ENCODE results near the gene PIK3IP1. TPM values are rescaled to one million over a fixed set of nuclear protein-coding genes. Genes with fewer than 3 reads are reported as not detected.

Gene PIK3IP1
- total and polyA plus RNA-seq, 9 of the 15 experiments (the other 6 are each of a cell fraction or from before 2014, with no cell fraction given): 0.11 to 1.3 (median 0.77) TPM

- FAIRE-seq (no peak), ATAC-seq (no peak), DNase-seq (ENCODE audit: extremely low read depth in 1 of 4, low spot score in 3 of 4) (no peak)
- BruUV-seq (replicated peaks): no TSS peak
- H3K9me1 ChIP-seq (ENCODE audit: control insufficient read depth, insufficient read depth, low read length): no peaks in the 10 kb centered on the region
- H3K4me1 ChIP-seq (replicated peaks in 1 of 2; ENCODE audit: control insufficient read depth in 2 of 2, insufficient read depth in 2 of 2, low read length in 2 of 2): peaks cover 0 to 16% of the 10 kb centered on the region in 2 experiments; a peak in 3 of 5 replicates
- H3K27ac ChIP-seq (ENCODE audit: extremely low read depth, low read depth, low read length): no peak overlapping the region
- H2AFZ ChIP-seq (ENCODE audit: low read depth, low read length): no peak overlapping the region
- no peaks in the 10 kb centered on the region for H3K27me3 ChIP-seq (ENCODE audit: control insufficient read depth in 2 of 2, insufficient read depth in 2 of 2, low read length in 2 of 2)
- TF ChIP-seq FOXJ3 (CRISPR knock-in tag; IDR thresholded peaks at IDR 0.05) (no peak), ZNF445 (CRISPR knock-in tag; IDR thresholded peaks at IDR 0.05; ENCODE audit: low read depth) (no peak), BHLHE40 (IDR thresholded peaks at IDR 0.05; ENCODE audit: low read length) (no peak), MAFF (IDR thresholded peaks at IDR 0.05; ENCODE audit: low read length) (no peak), IRF2 (CRISPR knock-in tag; IDR thresholded peaks at IDR 0.05) (no peak), ZNF431 (CRISPR knock-in tag; IDR thresholded peaks at IDR 0.05) (no peak), GATAD2A (IDR thresholded peaks at IDR 0.05) (no peak), PHF8 (IDR thresholded peaks at IDR 0.05; ENCODE audit: borderline replicate concordance, low read length) (no peak)
- no peak overlapping the region for H3K4me3 ChIP-seq
- ChIA-PET POLR2A (interaction anchor here (0.6 to 2.0 kb wide), 3 partner anchors 11 to 137 kb away, joined by 3 to 6 read pairs (median 4); no protein-coding TSS in a partner anchor), CTCF (ENCODE audit: low intra/inter-chr PET ratio) (no interaction called here)
- no peaks in the 10 kb centered on the region for H3K9me3 ChIP-seq (replicated peaks; ENCODE audit: control insufficient read depth, insufficient read depth, low read depth, low read length)
- no peak overlapping the region for H3K9ac ChIP-seq (ENCODE audit: insufficient read depth in 1 of 2, low read depth in 2 of 2, low read length in 2 of 2)
- in situ Hi-C loops (cut with MboI): no loop called here
- WGBS (ENCODE audit: insufficient coverage, low coverage, missing lambda C conversion rate): 43% methylated on average over 5 of the region's 6 CpGs
- no peaks in the 10 kb centered on the region for H3K36me3 ChIP-seq (ENCODE audit: control insufficient read depth, insufficient read depth, low read length)
- no peaks in the 10 kb centered on the region for H3K79me2 ChIP-seq (ENCODE audit: control insufficient read depth, insufficient read depth, low read length)
- intact Hi-C loops (cut with micrococcal nuclease): no loop called here
- no peak overlapping the region for H3K4me2 ChIP-seq (ENCODE audit: insufficient read depth, low read length)
- H4K20me1 ChIP-seq (replicated peaks; ENCODE audit: control insufficient read depth, insufficient read depth, low read length): peaks cover 7% of the 10 kb centered on the region; the same call in 1 of the 2 replicates
Observed at GRCh38 chr22:31239771-31240370, 52.4 kb downstream of the PIK3IP1 start.
